Loucy (cell line): ENCODE results near the gene EXD2.

Source experiments
- EZH2phosphoT487 ChIP-seq: fragments of 200-600 bp; IDR thresholded peaks from 2 replicates; pipeline ENCODE4 v1.6.1; 2018; ENCODE audit warnings: antibody characterized with exemption, mild to moderate bottlenecking, moderate library complexity, borderline replicate concordance
- TF ChIP-seq, protein P1 (sequence below): fragments of 200-600 bp; sonication (generic); conservative IDR thresholded peaks from 2 replicates; pipeline ENCODE4 v1.5.1; 2014; ENCODE audit warnings: mild to moderate bottlenecking, antibody characterized with exemption, low read length

DNA sequence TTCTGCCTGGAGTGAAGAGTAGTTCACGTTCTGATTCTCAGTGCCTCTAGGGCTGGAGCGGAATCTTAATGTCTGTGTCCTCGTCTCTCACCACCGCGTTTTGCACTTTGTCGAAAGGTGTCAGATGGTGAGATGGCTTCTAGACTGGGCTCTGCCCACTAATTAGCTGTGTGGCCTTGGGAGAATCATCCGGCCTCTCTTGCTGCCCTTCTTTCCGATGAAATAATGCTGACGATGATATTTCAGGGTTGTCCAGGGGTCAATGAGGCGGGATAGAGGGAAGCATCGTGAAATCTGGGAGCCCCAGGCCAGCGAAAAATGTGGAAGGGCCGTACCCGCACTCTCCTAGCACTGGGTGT, 67.8 kb downstream of the EXD2 start:
- TF ChIP-seq, protein P1, sequence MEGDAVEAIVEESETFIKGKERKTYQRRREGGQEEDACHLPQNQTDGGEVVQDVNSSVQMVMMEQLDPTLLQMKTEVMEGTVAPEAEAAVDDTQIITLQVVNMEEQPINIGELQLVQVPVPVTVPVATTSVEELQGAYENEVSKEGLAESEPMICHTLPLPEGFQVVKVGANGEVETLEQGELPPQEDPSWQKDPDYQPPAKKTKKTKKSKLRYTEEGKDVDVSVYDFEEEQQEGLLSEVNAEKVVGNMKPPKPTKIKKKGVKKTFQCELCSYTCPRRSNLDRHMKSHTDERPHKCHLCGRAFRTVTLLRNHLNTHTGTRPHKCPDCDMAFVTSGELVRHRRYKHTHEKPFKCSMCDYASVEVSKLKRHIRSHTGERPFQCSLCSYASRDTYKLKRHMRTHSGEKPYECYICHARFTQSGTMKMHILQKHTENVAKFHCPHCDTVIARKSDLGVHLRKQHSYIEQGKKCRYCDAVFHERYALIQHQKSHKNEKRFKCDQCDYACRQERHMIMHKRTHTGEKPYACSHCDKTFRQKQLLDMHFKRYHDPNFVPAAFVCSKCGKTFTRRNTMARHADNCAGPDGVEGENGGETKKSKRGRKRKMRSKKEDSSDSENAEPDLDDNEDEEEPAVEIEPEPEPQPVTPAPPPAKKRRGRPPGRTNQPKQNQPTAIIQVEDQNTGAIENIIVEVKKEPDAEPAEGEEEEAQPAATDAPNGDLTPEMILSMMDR: no peak
- no peak for TF ChIP-seq EZH2phosphoT487
